ENCODE results near the gene TENT4B. TPM values are rescaled to one million over a fixed set of nuclear protein-coding genes. Genes with fewer than 3 reads are reported as not detected.

TENT4B gene
- polyA plus RNA-seq, 1 experiment, result 7.2 TPM

DNA sequence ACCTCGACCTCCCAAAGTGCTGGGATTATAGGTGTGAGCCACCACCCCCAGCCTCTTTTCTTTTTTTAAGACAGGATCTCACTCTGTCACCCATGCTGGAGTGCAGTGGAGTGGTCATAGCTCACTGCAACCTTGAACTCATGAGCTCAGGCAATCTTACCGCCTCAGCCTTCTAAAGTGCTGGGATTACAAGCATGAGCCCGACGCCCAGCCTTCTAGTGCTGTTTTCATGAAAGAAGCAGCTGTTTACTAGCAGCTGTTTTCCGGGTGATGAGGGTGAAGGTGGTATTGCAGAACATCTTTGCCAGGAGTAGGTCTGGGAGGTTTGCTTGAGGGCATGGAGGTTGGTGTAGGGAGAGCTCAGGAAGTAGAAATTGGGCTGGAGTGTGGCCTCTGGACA, 115.2 kb downstream of the TENT4B start:
- TF ChIP-seq, protein P1, sequence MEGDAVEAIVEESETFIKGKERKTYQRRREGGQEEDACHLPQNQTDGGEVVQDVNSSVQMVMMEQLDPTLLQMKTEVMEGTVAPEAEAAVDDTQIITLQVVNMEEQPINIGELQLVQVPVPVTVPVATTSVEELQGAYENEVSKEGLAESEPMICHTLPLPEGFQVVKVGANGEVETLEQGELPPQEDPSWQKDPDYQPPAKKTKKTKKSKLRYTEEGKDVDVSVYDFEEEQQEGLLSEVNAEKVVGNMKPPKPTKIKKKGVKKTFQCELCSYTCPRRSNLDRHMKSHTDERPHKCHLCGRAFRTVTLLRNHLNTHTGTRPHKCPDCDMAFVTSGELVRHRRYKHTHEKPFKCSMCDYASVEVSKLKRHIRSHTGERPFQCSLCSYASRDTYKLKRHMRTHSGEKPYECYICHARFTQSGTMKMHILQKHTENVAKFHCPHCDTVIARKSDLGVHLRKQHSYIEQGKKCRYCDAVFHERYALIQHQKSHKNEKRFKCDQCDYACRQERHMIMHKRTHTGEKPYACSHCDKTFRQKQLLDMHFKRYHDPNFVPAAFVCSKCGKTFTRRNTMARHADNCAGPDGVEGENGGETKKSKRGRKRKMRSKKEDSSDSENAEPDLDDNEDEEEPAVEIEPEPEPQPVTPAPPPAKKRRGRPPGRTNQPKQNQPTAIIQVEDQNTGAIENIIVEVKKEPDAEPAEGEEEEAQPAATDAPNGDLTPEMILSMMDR (IDR thresholded peaks at IDR 0.05; ENCODE audit: insufficient read depth, low read depth, low read length), result no peak
- no peak for DNase-seq (ENCODE audit: low read depth)
- CTCF ChIA-PET, result interaction anchor here (1.3 to 1.5 kb wide), 2 partner anchors 12 to 59 kb away, joined by 3 to 5 read pairs; no protein-coding TSS in a partner anchor
- no peak overlapping the region for H3K4me3 ChIP-seq (ENCODE audit: low read depth, low read length)
- 0 out of 2 replicates have a peak, but pooled peaks cover 1% of the 10 kb centered on the region for H3K36me3 ChIP-seq (ENCODE audit: control insufficient read depth, insufficient read depth, low read length)
- POLR2A ChIA-PET, result no interaction called here
- H3K27me3 ChIP-seq (ENCODE audit: control insufficient read depth, insufficient read depth, low read length), result no peaks in the 10 kb centered on the region

DNA sequence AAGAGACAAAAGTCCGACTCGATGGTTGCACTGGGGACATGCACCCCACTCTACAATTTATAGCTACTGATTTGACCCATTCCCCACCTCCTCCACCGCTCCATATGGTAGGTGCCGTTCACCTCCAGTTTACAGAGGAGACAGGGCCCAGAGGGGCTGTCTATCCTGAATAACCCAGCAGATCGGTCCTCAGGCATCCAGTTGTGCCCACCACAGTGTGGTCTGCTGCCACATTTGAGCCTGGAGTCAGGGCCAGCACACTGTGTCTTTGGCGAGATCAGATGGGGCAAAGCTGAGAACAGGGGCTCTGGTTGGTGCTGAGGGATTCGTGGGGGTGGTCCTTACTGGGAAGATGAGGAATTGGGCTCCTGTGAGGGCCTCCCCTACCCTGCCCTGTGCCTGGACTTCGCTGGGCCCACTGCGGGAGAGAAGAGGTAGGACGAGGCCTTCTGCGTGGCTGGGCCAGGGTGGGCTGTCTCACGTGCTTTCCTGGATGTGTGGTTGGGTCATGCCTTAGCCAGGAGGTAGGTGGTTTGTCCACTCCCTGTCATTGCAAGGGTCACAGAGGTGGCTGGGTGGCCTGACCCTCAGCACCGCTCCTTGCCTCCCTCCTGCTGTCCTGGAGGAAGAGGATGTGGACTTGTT, 116.1 kb downstream of the TENT4B start:
- no peak for DNase-seq (ENCODE audit: low read depth)
- POLR2A ChIA-PET, result no interaction called here
- Histone ChIP-seq H3K27me3 (ENCODE audit: control insufficient read depth, insufficient read depth, low read length) (no peaks in the 10 kb centered on the region), H3K4me3 (ENCODE audit: low read depth, low read length) (no peak overlapping the region), H3K36me3 (ENCODE audit: control insufficient read depth, insufficient read depth, low read length) (0 out of 2 replicates have a peak, but pooled peaks cover 1% of the 10 kb centered on the region)
- CTCF ChIA-PET, result interaction anchor here (1.3 to 1.5 kb wide), 2 partner anchors 11 to 58 kb away, joined by 3 to 5 read pairs; no protein-coding TSS in a partner anchor
- TF ChIP-seq, protein P1 (IDR thresholded peaks at IDR 0.05; ENCODE audit: insufficient read depth, low read depth, low read length), result no peak

DNA sequence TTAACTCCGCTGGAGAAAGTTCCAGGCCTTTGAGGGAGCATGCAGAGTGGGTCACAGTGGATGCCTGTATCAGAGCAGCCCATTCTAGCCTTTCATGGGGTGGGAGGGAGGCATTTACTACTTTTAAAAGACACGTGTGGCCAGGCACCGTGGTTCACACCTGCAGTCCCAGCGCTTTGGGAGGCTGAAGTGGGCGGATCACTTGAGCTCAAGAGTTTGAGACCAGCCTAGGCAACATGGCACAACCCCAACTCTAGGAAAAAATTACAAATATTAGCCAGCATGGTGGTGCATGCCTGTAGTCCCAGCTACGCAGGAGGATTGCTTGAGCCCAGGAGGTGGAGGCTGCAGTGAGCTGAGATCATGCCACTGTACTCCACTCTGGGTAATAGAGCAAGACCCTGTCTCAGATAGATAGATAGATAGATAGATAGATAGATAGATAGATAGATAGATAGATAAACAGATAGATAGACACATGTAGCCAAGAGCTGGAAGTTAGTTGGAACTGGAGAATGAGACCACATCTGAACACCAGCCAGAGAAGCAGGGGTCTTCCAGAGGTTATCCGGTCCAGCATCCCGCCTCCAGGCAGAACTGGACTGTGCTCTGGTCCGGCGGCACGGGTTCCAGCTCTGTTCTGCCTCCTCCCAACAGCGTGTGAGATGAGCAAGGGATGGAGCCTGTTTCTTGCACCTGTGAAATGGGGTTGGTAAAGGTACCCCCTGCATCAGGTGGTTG, 116.8 kb downstream of the TENT4B start:
- no peaks in the 10 kb centered on the region for H3K27me3 ChIP-seq (ENCODE audit: control insufficient read depth, insufficient read depth, low read length)
- 0 out of 2 replicates have a peak, but pooled peaks cover 1% of the 10 kb centered on the region for H3K36me3 ChIP-seq (ENCODE audit: control insufficient read depth, insufficient read depth, low read length)
- H3K4me3 ChIP-seq (ENCODE audit: low read depth, low read length), result no peak overlapping the region
- TF ChIP-seq, protein P1 (IDR thresholded peaks at IDR 0.05; ENCODE audit: insufficient read depth, low read depth, low read length), result no peak
- ChIA-PET CTCF (interaction anchor here (0.6 kb wide), 1 partner anchor 11 kb away, joined by 3 read pairs; no protein-coding TSS in a partner anchor), POLR2A (no interaction called here)
- DNase-seq (ENCODE audit: low read depth), result no peak

DNA sequence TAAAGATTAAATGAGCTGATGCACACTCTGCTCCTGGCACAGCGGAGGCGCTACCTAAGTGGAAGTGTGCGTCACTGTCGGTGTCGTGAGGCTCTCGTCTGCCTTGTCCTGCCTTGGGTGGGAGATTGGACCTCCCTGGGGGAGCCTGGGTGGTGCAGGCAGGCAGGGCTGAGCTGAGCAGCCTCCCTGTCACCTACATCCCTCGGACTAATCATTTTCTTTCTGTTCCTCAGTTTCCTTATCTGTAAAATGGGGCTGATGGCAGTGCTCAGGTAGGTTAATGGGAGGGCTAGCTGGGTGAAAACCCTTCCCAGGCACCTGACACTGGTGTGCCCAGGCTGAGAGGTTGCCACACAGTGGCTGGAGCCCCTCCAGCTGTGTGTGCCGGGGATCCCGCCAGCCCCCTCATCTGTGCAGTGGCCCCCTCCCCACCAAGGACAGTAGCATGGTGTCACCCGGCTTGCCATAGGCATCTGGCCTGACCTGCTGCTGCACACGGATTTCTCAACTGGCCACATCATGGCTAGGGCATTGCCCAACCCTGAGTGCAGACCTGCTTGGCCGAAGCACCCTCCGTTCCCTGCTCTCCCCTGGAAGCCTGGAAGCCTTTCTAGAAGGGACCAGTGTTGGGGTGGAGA, 117.5 kb downstream of the TENT4B start:
- POLR2A ChIA-PET, result no interaction called here
- DNase-seq (ENCODE audit: low read depth), result no peak
- CTCF ChIA-PET, result interaction anchor here (0.6 to 1.9 kb wide), 2 partner anchors 10 to 12 kb away, joined by 3 to 6 read pairs; no protein-coding TSS in a partner anchor
- TF ChIP-seq, protein P1 (IDR thresholded peaks at IDR 0.05; ENCODE audit: insufficient read depth, low read depth, low read length), result no peak
- H3K36me3 ChIP-seq (ENCODE audit: control insufficient read depth, insufficient read depth, low read length), result 0 out of 2 replicates have a peak, but pooled peaks cover 1% of the 10 kb centered on the region
- no peaks in the 10 kb centered on the region for H3K27me3 ChIP-seq (ENCODE audit: control insufficient read depth, insufficient read depth, low read length)
- no peak overlapping the region for H3K4me3 ChIP-seq (ENCODE audit: low read depth, low read length)

Data from BJ (cell line).